HG03342 (cell line): Measurements from ENCODE around the gene LCE2B.

Experiments
- ATAC-seq: cut with Tn5 transposase; IDR thresholded peaks from one replicate; pipeline ENCODE4 v1.9.1; 2021; ENCODE audit warnings: mild to moderate bottlenecking, moderate library complexity; ENCODE audit not compliant: unreplicated experiment

LCE2B gene

GRCh38 chr1:152728986-152729385, 43.1 kb downstream of the LCE2B start:
- no peak for ATAC-seq

- no peak for ATAC-seq
These were observed 49.7 kb downstream of the LCE2B start for GRCh38 chr1:152735648-152736047.
